Stimulated activated CD4-positive, alpha-beta T cell treated with anti-CD3 and anti-CD28 coated beads, Interleukin-15, amount 100 ng/mL, for 24 hours (primary cell): ENCODE data around the gene LNPK.
"Not testable (repeated sequence)": the region's sequence is repeated elsewhere in the genome, so short reads cannot be mapped to it uniquely, and the experiment has no call there.

ENCODE experiments used
- DNase-seq: peaks from one replicate; pipeline ENCODE4 v3.0.0-alpha.2; 2020

LNPK gene, protein sequence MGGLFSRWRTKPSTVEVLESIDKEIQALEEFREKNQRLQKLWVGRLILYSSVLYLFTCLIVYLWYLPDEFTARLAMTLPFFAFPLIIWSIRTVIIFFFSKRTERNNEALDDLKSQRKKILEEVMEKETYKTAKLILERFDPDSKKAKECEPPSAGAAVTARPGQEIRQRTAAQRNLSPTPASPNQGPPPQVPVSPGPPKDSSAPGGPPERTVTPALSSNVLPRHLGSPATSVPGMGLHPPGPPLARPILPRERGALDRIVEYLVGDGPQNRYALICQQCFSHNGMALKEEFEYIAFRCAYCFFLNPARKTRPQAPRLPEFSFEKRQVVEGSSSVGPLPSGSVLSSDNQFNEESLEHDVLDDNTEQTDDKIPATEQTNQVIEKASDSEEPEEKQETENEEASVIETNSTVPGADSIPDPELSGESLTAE

GRCh38 chr2:176001916-176002687 lies at the start of gene LNPK:
LNPK (minus strand) TSS chr2:176002267; CDS start chr2:175995584, 6,683 bp downstream.
- DNase-seq = peak; percentile 95

DNA sequence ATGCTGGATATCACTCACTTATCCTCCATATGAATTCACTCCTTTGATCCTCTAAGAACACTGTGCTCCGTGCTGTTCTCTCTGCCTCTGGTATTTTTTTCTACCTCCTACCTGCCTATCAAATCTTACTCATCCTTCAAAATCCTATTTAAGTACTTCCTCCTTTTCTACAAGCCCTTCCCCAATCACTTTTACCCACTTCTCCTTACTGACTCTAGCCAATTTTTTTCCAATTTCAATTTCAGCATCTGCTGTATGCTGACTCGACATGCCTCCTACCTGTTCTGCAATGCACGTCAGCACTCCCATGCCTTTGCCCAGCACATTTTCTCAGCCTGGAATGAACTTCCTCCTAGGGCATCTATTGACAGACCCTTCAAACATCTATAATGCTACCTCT lies 37.3 kb upstream of the LNPK start:
- no peak for DNase-seq

GRCh38 chr2:176038694-176039093 lies 36.6 kb upstream of the LNPK start:
- no peak for DNase-seq

- no peak for DNase-seq
Observed at GRCh38 chr2:176035013-176035691, 33.1 kb upstream of the LNPK start.

- no peak for DNase-seq
Observed at GRCh38 chr2:176027806-176028205, 25.7 kb upstream of the LNPK start.

DNA sequence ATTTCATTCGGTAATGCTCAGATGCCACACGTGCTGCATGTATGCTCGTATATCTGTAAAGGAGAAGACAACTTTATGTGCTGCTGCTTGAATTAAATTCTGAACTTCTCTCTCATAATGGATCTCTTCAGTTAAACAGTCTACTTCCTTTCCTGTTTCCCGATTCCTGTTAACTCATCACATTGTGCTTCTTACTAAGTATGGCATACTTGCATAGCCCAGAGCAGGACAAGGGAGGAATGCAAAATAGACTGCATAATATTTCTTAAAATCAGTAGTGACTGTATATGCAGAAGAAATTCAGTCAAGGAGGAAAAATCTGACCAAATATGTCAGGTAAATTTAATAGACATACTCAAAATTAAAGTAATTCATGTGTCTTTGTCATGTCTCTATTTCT lies 23.9 kb upstream of the LNPK start:
- no peak for DNase-seq

GRCh38 chr2:176024083-176024482 lies 22.0 kb upstream of the LNPK start:
- DNase-seq = no peak

DNA sequence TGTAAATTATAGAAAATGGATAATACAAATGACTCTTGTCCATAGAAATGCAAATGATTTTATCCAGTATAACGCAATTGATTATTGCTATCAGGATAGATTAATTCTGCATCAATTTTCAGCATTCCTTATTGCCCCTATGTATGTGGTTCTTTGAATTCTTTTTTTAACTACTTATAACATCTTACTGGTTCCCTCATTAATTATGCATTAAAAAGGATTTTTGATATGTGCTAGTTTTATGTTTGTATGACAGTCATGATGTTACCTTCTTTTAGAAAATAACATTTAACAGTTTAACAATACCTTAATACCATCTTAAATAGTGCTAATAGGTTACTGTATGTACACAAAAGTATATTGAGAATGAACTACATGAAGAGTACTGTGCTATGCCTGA lies 20.0 kb upstream of the LNPK start:
- no peak for DNase-seq

GRCh38 chr2:176020400-176020799 lies 18.3 kb upstream of the LNPK start:
- DNase-seq = no peak

GRCh38 chr2:176018708-176019107 lies 16.6 kb upstream of the LNPK start:
- DNase-seq = no peak

GRCh38 chr2:176009445-176009844 lies 7.4 kb upstream of the LNPK start:
- DNase-seq = no peak

DNA sequence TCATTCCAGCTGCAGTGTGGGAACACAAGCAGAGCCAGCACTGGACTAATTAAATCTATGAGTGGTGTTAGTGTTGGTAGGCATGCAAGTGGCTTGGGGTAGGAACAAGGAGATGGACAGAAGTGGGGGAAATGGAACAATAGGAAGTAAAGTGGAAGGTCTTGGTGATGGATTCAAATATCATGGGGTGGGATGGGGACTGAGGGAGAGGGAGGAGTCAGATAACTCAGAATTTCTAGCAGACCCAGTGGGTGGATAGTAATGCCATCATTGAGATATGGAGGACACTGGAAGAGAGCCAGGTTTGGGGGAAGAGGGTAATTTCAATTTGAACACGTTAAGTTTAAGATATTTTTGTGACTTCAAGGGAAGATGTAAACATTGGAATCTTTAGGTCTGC lies 2.9 kb upstream of the LNPK start:
- no peak for DNase-seq

DNA sequence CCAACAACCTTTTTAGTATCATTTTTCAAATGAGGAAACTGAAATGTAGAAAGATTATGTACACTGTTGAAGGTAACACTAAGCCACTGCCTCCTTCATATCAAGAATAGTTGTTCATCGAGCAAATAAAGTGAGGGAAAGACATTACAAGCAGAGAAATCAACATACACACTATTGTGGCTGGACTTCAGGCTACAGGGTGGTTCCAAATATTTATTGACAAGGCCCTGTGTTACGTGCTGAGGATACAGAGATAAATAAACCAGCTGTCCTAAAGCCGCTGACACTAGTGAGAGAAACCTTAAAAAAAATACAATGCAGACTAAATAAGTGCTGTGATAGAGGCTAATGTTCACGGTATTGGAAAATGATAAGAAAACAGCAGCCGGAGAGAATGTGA lies 1.9 kb upstream of the LNPK start:
- DNase-seq = no peak

GRCh38 chr2:176002688-176003210 lies 682 bp upstream of the LNPK start:
- no peak for DNase-seq

- DNase-seq = peak; percentile 76
Observed at GRCh38 chr2:176001281-176001915, 669 bp downstream of the LNPK start.

DNA sequence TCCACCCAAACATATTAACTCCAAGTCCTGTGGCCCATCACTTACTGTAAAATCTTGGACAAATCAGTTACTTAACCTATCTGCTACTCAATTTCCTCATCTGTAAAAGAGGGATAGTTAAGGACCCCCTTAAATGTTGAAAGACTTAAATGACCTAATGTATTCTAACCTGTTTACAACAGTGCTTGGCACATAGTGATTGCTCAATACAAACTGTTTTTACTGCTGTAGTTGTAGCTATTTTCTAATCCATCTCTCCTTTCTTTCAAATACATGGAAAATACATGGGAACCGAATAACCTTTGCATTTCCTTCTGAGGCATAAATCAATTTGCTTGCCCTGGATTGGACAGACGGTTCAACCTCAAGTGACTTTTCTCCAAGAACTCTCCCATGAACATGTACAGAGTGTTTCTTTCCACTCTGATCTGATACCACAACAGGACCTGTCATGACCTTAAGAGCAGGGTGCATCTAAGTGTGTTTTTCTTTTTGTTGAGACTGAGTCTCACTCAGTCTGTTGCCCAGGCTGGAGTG lies 2.7 kb downstream of the LNPK start:
- no peak for DNase-seq

DNA sequence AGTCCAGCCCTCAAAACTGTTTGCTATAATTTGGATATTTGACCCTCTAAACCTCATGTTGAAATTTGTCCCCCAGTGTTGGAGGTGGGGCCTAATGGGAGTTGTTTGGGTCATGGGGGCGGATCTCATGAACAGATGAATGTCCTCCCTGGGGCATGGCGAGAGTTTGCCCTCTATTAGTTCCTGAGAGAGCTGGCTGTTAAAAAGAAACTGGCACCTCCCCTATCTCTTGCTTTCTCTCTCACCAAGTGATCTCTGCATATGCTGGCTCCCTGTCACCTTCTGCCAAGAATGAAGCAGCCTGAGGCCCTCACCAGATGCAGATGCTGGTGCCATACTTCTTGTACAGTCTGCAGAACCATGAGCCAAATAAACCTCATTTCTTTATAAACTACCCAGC lies 12.0 kb downstream of the LNPK start:
- no peak for DNase-seq

DNA sequence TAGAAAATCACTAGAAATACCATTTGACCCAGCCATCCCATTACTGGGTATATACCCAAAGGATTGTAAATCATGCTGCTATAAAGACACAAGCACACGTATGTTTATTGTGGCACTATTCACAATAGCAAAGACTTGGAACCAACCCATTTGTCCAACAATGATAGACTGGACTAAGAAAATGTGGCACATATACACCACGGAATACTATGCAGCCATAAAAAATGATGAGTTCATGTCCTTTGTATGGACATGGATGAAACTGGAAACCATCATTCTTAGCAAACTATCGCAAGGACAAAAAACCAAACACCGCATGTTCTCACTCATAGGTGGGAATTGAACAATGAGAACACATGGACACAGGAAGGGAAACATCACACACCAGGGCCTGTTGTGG lies 14.9 kb downstream of the LNPK start:
- not testable (repeated sequence) for DNase-seq

- no peak for DNase-seq
Observed at GRCh38 chr2:175984846-175985245, 17.2 kb downstream of the LNPK start.

GRCh38 chr2:175981551-175981950 lies 20.5 kb downstream of the LNPK start:
- DNase-seq = no peak

GRCh38 chr2:175976391-175977157 lies 25.5 kb downstream of the LNPK start:
- DNase-seq = no peak

GRCh38 chr2:175973373-175973772 lies 28.7 kb downstream of the LNPK start:
- no peak for DNase-seq
